Caco-2 (cell line): ENCODE measurements around the gene PRPH. TPM values are rescaled to one million over a fixed set of nuclear protein-coding genes. Genes with fewer than 3 reads are reported as not detected.

Experiments used
- BruUV-seq: library from RNA; stranded (reverse); fragments of 400-500 nt; replicated peaks from 2 replicates; lab custom pipeline; 2021; lab: Mats Ljungman, UMichigan
- CTCF ChIA-PET: fragments of 300-600 bp; sonication (Branson Sonifier 250); formaldehyde crosslinking; loops from one replicate; lab custom pipeline; 2022; ENCODE audit warnings: antibody characterized with exemption; lab: Charles Lee
- POLR2A ChIA-PET: fragments of 300-600 bp; sonication (Branson Sonifier 250); formaldehyde crosslinking; loops from one replicate; lab custom pipeline; 2022; ENCODE audit warnings: antibody characterized with exemption; lab: Charles Lee
- DNase-seq, 2 experiments: peaks; one replicate each; pipeline versions ENCODE4 v3.0.0 to v3.0.0-alpha.2; 2020 to 2022
- H3K27me3 ChIP-seq: replicated peaks from 2 replicates; pipeline ENCODE4 v1.6.0; 2011; ENCODE audit warnings: low read length; ENCODE audit not compliant: control insufficient read depth, insufficient read depth
- H3K36me3 ChIP-seq: 2 replicates; pipeline ENCODE4 v1.5.1; 2011; ENCODE audit warnings: low read length; ENCODE audit not compliant: control insufficient read depth, insufficient read depth
- H3K4me1 ChIP-seq: fragments of 250-450 bp; sonication (Bioruptor Pico); 2 replicates; pipeline ENCODE4 v1.5.1; 2020; ENCODE audit warnings: mild to moderate bottlenecking
- H3K4me3 ChIP-seq: 2 replicates; pipeline ENCODE4 v1.5.1; 2011; ENCODE audit warnings: low read depth, mild to moderate bottlenecking, control low read depth, low read length
- H3K9me3 ChIP-seq: fragments of 250-450 bp; sonication (Bioruptor Pico); 2 replicates; pipeline ENCODE4 v1.5.1; 2020; ENCODE audit warnings: mild to moderate bottlenecking, moderate library complexity
- H3K27ac Mint-ChIP-seq: one replicate; pipeline ENCODE4 v1.8.0; 2022; ENCODE audit warnings: mixed read lengths; ENCODE audit not compliant: unreplicated experiment
- H3K27me3 Mint-ChIP-seq: one replicate; pipeline ENCODE4 v1.8.0; 2022; ENCODE audit warnings: mixed read lengths; ENCODE audit not compliant: insufficient read depth, unreplicated experiment
- H3K36me3 Mint-ChIP-seq: one replicate; pipeline ENCODE4 v1.8.0; 2022; ENCODE audit warnings: mild to moderate bottlenecking, mixed read lengths; ENCODE audit not compliant: insufficient read depth, unreplicated experiment
- H3K4me1 Mint-ChIP-seq: one replicate; pipeline ENCODE4 v1.8.0; 2022; ENCODE audit warnings: low read depth, mixed read lengths; ENCODE audit not compliant: unreplicated experiment
- H3K4me3 Mint-ChIP-seq: one replicate; pipeline ENCODE4 v1.8.0; 2022; ENCODE audit warnings: mild to moderate bottlenecking, moderate library complexity, mixed read lengths; ENCODE audit not compliant: unreplicated experiment
- H3K9me3 Mint-ChIP-seq: one replicate; pipeline ENCODE4 v1.8.0; 2022; ENCODE audit warnings: mixed read lengths; ENCODE audit not compliant: unreplicated experiment
- CTCF ChIP-seq, 2 experiments: fragments of 200-600 bp in 1 of 2; IDR thresholded peaks; 1 replicate in 1 of 2; 2 replicates in 1 of 2; pipeline versions ENCODE4 v1.5.1 to v1.8.0; 2011 to 2022; ENCODE audit warnings: antibody characterized with exemption in 1 of 2, control low read depth in 1 of 2, inconsistent platforms in 1 of 2, low read depth in 1 of 2, low read length in 1 of 2, mild to moderate bottlenecking in 1 of 2, moderate library complexity in 1 of 2; ENCODE audit not compliant: insufficient read depth in 1 of 2, severe bottlenecking in 1 of 2, unreplicated experiment in 1 of 2
- intact Hi-C: fragments of 100-400 bp; cut with micrococcal nuclease; formaldehyde crosslinking; loops from one replicate; pipeline ENCODE4 v1.10.0; 2022; ENCODE audit not compliant: unreplicated experiment
- total RNA-seq: library from RNA; stranded (reverse); gene quantifications from 2 replicates; pipeline ENCODE4 v1.2.3, GENCODE V29; 2022

Gene PRPH
- total RNA-seq, 1 experiment from 2014 or later, result 4.9 TPM

GRCh38 chr12:49272790-49273725 lies 21.9 kb upstream of the PRPH start:
- POLR2A ChIA-PET, result no interaction called here
- H3K4me1 Mint-ChIP-seq, result peaks cover 8% of the 10 kb centered on the region
- Histone ChIP-seq H3K36me3 (peaks cover 9% of the 10 kb centered on the region), H3K4me1 (peaks cover 13% of the 10 kb centered on the region), H3K4me3 (no peak overlapping the region), H3K27me3 (no peaks in the 10 kb centered on the region), H3K9me3 (no peaks in the 10 kb centered on the region)
- no peaks in the 10 kb centered on the region for H3K9me3 Mint-ChIP-seq
- DNase-seq, result no peak
- H3K27me3 Mint-ChIP-seq, result no peaks in the 10 kb centered on the region
- CTCF ChIA-PET, result interaction anchor here (1.9 kb wide), 1 partner anchor 24 kb away, joined by 5 read pairs; no protein-coding TSS in a partner anchor
- H3K27ac Mint-ChIP-seq, result no peak overlapping the region
- H3K4me3 Mint-ChIP-seq, result no peak overlapping the region
- intact Hi-C loops, result no loop called here
- TF ChIP-seq CTCF (IDR thresholded peaks at IDR 0.05; ENCODE audit: insufficient read depth in 1 of 2, low read depth in 1 of 2, low read length in 1 of 2, severe bottlenecking in 1 of 2, unreplicated experiment in 1 of 2), result no peak
- BruUV-seq, result TSS peak; percentile 5
- peaks cover 71% of the 10 kb centered on the region for H3K36me3 Mint-ChIP-seq

GRCh38 chr12:49273726-49274395 lies 21.1 kb upstream of the PRPH start:
- Histone ChIP-seq H3K36me3 (peaks cover 9% of the 10 kb centered on the region), H3K9me3 (no peaks in the 10 kb centered on the region), H3K27me3 (no peaks in the 10 kb centered on the region), H3K4me3 (no peak overlapping the region), H3K4me1 (peaks cover 5% of the 10 kb centered on the region)
- Mint-ChIP-seq H3K4me1 (peaks cover under 1% of the 10 kb centered on the region), H3K4me3 (no peak overlapping the region), H3K36me3 (peaks cover 63% of the 10 kb centered on the region), H3K27ac (no peak overlapping the region), H3K9me3 (no peaks in the 10 kb centered on the region), H3K27me3 (no peaks in the 10 kb centered on the region)
- POLR2A ChIA-PET, result no interaction called here
- CTCF ChIA-PET, result interaction anchor here (1.9 kb wide), 1 partner anchor 23 kb away, joined by 5 read pairs; no protein-coding TSS in a partner anchor
- DNase-seq, result no peak
- no TSS peak for BruUV-seq
- TF ChIP-seq CTCF (IDR thresholded peaks at IDR 0.05; ENCODE audit: insufficient read depth in 1 of 2, low read depth in 1 of 2, low read length in 1 of 2, severe bottlenecking in 1 of 2, unreplicated experiment in 1 of 2), result no peak
- intact Hi-C loops, result no loop called here

- no TSS peak for BruUV-seq
Observed at GRCh38 chr12:49274396-49275069, 20.4 kb upstream of the PRPH start.

More at GRCh38 chr12:49274396-49275069, 20.4 kb upstream of the PRPH start:
- no peaks in the 10 kb centered on the region for H3K4me1 Mint-ChIP-seq
- TF ChIP-seq CTCF (IDR thresholded peaks at IDR 0.05; ENCODE audit: insufficient read depth in 1 of 2, low read depth in 1 of 2, low read length in 1 of 2, severe bottlenecking in 1 of 2, unreplicated experiment in 1 of 2), result no peak
- no peaks in the 10 kb centered on the region for H3K9me3 Mint-ChIP-seq
- Histone ChIP-seq H3K4me3 (no peak overlapping the region), H3K9me3 (no peaks in the 10 kb centered on the region), H3K27me3 (no peaks in the 10 kb centered on the region), H3K36me3 (peaks cover 7% of the 10 kb centered on the region), H3K4me1 (peaks cover under 1% of the 10 kb centered on the region; the same call in 1 of the 2 replicates)
- no peak overlapping the region for H3K27ac Mint-ChIP-seq
- POLR2A ChIA-PET, result no interaction called here
- H3K27me3 Mint-ChIP-seq, result no peaks in the 10 kb centered on the region
- intact Hi-C loops, result no loop called here
- CTCF ChIA-PET, result no interaction called here
- H3K4me3 Mint-ChIP-seq, result no peak overlapping the region
- peaks cover 56% of the 10 kb centered on the region for H3K36me3 Mint-ChIP-seq
- no peak for DNase-seq
